ENCODE results near the gene FSTL5.

- no peak for TF ChIP-seq CTCF (IDR thresholded peaks at IDR 0.05)
- no peak for TF ChIP-seq ZFX (IDR thresholded peaks at IDR 0.05; ENCODE audit: borderline replicate concordance)
Observed at GRCh38 chr4:161522031-161522430, 641.8 kb downstream of the FSTL5 start.
